K562 (cell line): ENCODE data around the gene ARL6IP4. TPM values are rescaled to one million over a fixed set of nuclear protein-coding genes. Genes with fewer than 3 reads are reported as not detected.

Experiments used
- ARID2 ChIP-seq: fragments of 450-650 bp; IDR thresholded peaks from 2 replicates; pipeline ENCODE4 v1.6.1; 2017; ENCODE audit warnings: antibody characterized with exemption, mild to moderate bottlenecking
- CC2D1A ChIP-seq: fragments of 450-650 bp; IDR thresholded peaks from 2 replicates; pipeline ENCODE4 v1.6.1; 2017; ENCODE audit warnings: mild to moderate bottlenecking
- CTCF ChIP-seq, 3 experiments: IDR thresholded peaks in 2 of 3; conservative IDR thresholded peaks in 1 of 3; 2 replicates each; pipeline ENCODE4 v1.5.1; 2011 to 2012; ENCODE audit warnings: low read length in 3 of 3, mild to moderate bottlenecking in 3 of 3, control low read depth in 2 of 3, improper control_type of control experiment in 1 of 3, inconsistent platforms in 1 of 3, low read depth in 1 of 3, mixed read lengths in 1 of 3, moderate library complexity in 1 of 3; ENCODE audit not compliant: insufficient read depth in 2 of 3
- CTCFL ChIP-seq: IDR thresholded peaks from 2 replicates; pipeline ENCODE4 v1.6.1; 2011; ENCODE audit warnings: borderline replicate concordance, low read depth, mild to moderate bottlenecking, moderate library complexity, low read length; ENCODE audit not compliant: insufficient read depth, poor library complexity, severe bottlenecking
- FOXP1 ChIP-seq: sonication (generic); formaldehyde crosslinking; IDR thresholded peaks from 2 replicates; pipeline ENCODE4 v1.8.0; 2022; ENCODE audit warnings: mild to moderate bottlenecking, missing genetic modification reagents
- HMBOX1 ChIP-seq: sonication (generic); IDR thresholded peaks from 2 replicates; pipeline ENCODE4 v1.6.1; 2016
- MAZ ChIP-seq, 2 experiments: fragments of 450-650 bp in 1 of 2; sonication (generic) in 1 of 2; formaldehyde crosslinking; IDR thresholded peaks in 1 of 2; conservative IDR thresholded peaks in 1 of 2; 2 replicates each; pipeline versions ENCODE4 v1.4.0 to v1.5.0; 2020; ENCODE audit warnings: mild to moderate bottlenecking in 1 of 2, missing genetic modification reagents in 1 of 2
- RAD21 ChIP-seq, 2 experiments: fragments of 250-450 bp in 1 of 2; fragments of 450-650 bp in 1 of 2; sonication (Bioruptor Pico) in 1 of 2; formaldehyde crosslinking in 1 of 2; IDR thresholded peaks in 1 of 2; conservative IDR thresholded peaks in 1 of 2; 2 replicates each; pipeline versions ENCODE4 v1.4.0 to v1.8.0; 2020 to 2022; ENCODE audit warnings: mild to moderate bottlenecking in 2 of 2, moderate library complexity in 1 of 2
- SFPQ ChIP-seq: fragments of 200-400 bp; formaldehyde crosslinking; IDR thresholded peaks from 2 replicates; pipeline ENCODE4 v1.6.1; 2017; ENCODE audit warnings: mild to moderate bottlenecking, low read depth, low read length, moderate library complexity
- STAG1 ChIP-seq: sonication (generic); formaldehyde crosslinking; IDR thresholded peaks from 2 replicates; pipeline ENCODE4 v1.5.0; 2020; ENCODE audit warnings: missing genetic modification reagents, borderline replicate concordance
- ZKSCAN8 ChIP-seq: fragments of 200-800 bp; sonication (Bioruptor generic); IDR thresholded peaks from 2 replicates; pipeline ENCODE4 v1.6.1; 2016; ENCODE audit warnings: missing genetic modification characterization, missing compliant biosample characterization
- ZNF12 ChIP-seq: sonication (generic); formaldehyde crosslinking; IDR thresholded peaks from 2 replicates; pipeline ENCODE4 v1.4.0; 2020; ENCODE audit warnings: mild to moderate bottlenecking, missing genetic modification reagents
- ZNF24 ChIP-seq: fragments of 450-650 bp; IDR thresholded peaks from 2 replicates; pipeline ENCODE4 v1.6.1; 2016
- ZNF263 ChIP-seq: sonication (generic); formaldehyde crosslinking; IDR thresholded peaks from 2 replicates; pipeline ENCODE4 v1.8.0; 2022; ENCODE audit warnings: mild to moderate bottlenecking, missing genetic modification reagents, borderline replicate concordance
- ZNF740 ChIP-seq, 3 experiments: fragments of 200-800 bp in 1 of 3; sonication (Bioruptor generic) in 1 of 3; sonication (generic) in 1 of 3; formaldehyde crosslinking in 1 of 3; IDR thresholded peaks; 2 replicates each; pipeline versions ENCODE4 v1.6.1 to v1.8.0; 2016 to 2022; ENCODE audit warnings: mild to moderate bottlenecking in 2 of 3, missing compliant biosample characterization in 2 of 3, missing genetic modification characterization in 2 of 3, missing genetic modification reagents in 1 of 3
- ZSCAN29 ChIP-seq: fragments of 450-650 bp; IDR thresholded peaks from 2 replicates; pipeline ENCODE4 v1.6.1; 2017
- polyA plus RNA-seq, 8 experiments: library from polyadenylated mRNA; depleted of rRNA in 4 of 8; stranded (reverse) in 5 of 8; unstranded in 3 of 8; fragments of >200 nt; fragmentation: Nextera tagmentation in 2 of 8; fragmentation: Illumina TruSeq in 1 of 8; extraction: Ambion mirVana in 2 of 8; extraction: Trizol in 1 of 8; gene quantifications; 2 replicates each; pipeline versions ENCODE4 v1.2.1 to v1.2.3, GENCODE V29; 2011 to 2014; ENCODE audit warnings: inconsistent platforms in 1 of 8, missing spikeins in 1 of 8
- total RNA-seq, 7 experiments: library from RNA; depleted of rRNA in 6 of 7; stranded (reverse); fragments of >200 nt in 6 of 7; fragmentation: Illumina TruSeq in 2 of 7; extraction: Trizol in 2 of 7; gene quantifications; 2 replicates each; pipeline versions ENCODE4 v1.2.1 to v1.2.3, GENCODE V29; 2011 to 2021; ENCODE audit warnings: low replicate concordance in 1 of 7

Gene ARL6IP4
- total and polyA plus RNA-seq, 9 of the 15 experiments (the other 6 are each of a cell fraction or from before 2014, with no cell fraction given), result 2.4 to 255 (median 151) TPM

GRCh38 chr12:122951979-122952892 is 28.2 kb upstream of the ARL6IP4 start (continued):
- peak; percentile 3 for TF ChIP-seq CTCFL
- TF ChIP-seq ZNF12 (CRISPR knock-in tag), result peak; percentile 74; the same call in 1 of the 2 replicates
- TF ChIP-seq ZKSCAN8 (CRISPR knock-in tag), result peak; percentile 100
- TF ChIP-seq FOXP1 (CRISPR knock-in tag), result 0 out of 2 replicates have a peak, but pooled peaks have one; percentile 27
- TF ChIP-seq HMBOX1, result no peak
- peak in 1 of 2 experiments; percentile 53; a peak in 1 of 4 replicates for TF ChIP-seq MAZ (CRISPR knock-in tag; conservative IDR thresholded peaks at IDR 0.05 in 1 of 2, IDR thresholded peaks at IDR 0.05 in 1 of 2)
- peak; percentile 85 for TF ChIP-seq ARID2
- TF ChIP-seq ZNF24, result peak; percentile 45; the same call in 1 of the 2 replicates
- peak; percentile 91 to 95 (median 95) for TF ChIP-seq CTCF (IDR thresholded peaks at IDR 0.05 in 2 of 3, conservative IDR thresholded peaks at IDR 0.05 in 1 of 3; ENCODE audit: insufficient read depth in 2 of 3, low read depth in 1 of 3, low read length in 3 of 3)
- TF ChIP-seq RAD21 (CRISPR knock-in tag; conservative IDR thresholded peaks at IDR 0.05 in 1 of 2, IDR thresholded peaks at IDR 0.05 in 1 of 2), result peak; percentile 96
- TF ChIP-seq STAG1 (CRISPR knock-in tag), result peak; percentile 85; the same call in 1 of the 2 replicates
- TF ChIP-seq ZNF263, result peak; percentile 36; the same call in 1 of the 2 replicates
- TF ChIP-seq CC2D1A, result peak; percentile 66; the same call in 1 of the 2 replicates
- no peak for TF ChIP-seq SFPQ
- TF ChIP-seq ZNF740 (CRISPR knock-in tag; IDR thresholded peaks at IDR 0.05), result peak; percentile 36; the same call in 1 of the 2 replicates
- no peak for TF ChIP-seq ZNF740 (tag; IDR thresholded peaks at IDR 0.05)
- TF ChIP-seq ZSCAN29, result no peak
